Fibroblast of skin of left biceps (primary cell): ENCODE data around the gene NUDT14.

Source experiments
- DNase-seq, 2 experiments: peaks; one replicate each; pipeline ENCODE4 v3.0.0-alpha.2; 2013; ENCODE audit warnings: low read depth in 2 of 2

NUDT14 gene

GRCh38 chr14:105146976-105147635 is 34.0 kb downstream of the NUDT14 start:
- DNase-seq = no peak

GRCh38 chr14:105146181-105146975 is 34.7 kb downstream of the NUDT14 start:
- DNase-seq = no peak

- no peak for DNase-seq
Measured at GRCh38 chr14:105145381-105146180, 35.5 kb downstream of the NUDT14 start.

- no peak for DNase-seq
Measured at GRCh38 chr14:105144666-105145380, 36.3 kb downstream of the NUDT14 start.

- no peak for DNase-seq
Measured at GRCh38 chr14:105144026-105144665, 37.0 kb downstream of the NUDT14 start.

GRCh38 chr14:105143451-105144025 is 37.6 kb downstream of the NUDT14 start:
- no peak for DNase-seq

GRCh38 chr14:105142651-105143450 is 38.3 kb downstream of the NUDT14 start:
- DNase-seq = no peak

GRCh38 chr14:105141486-105142281 is 39.4 kb downstream of the NUDT14 start:
- no peak for DNase-seq

GRCh38 chr14:105141026-105141425 is 40.1 kb downstream of the NUDT14 start:
- DNase-seq = no peak

- DNase-seq = no peak
Measured at GRCh38 chr14:105140581-105140980, 40.5 kb downstream of the NUDT14 start.

- DNase-seq = no peak
Measured at GRCh38 chr14:105139831-105140239, 41.3 kb downstream of the NUDT14 start.

GRCh38 chr14:105139212-105139825 is 41.8 kb downstream of the NUDT14 start:
- DNase-seq = no peak

- DNase-seq = no peak
Measured at GRCh38 chr14:105138551-105139111, 42.5 kb downstream of the NUDT14 start.

- no peak for DNase-seq
Measured at GRCh38 chr14:105138021-105138541, 43.0 kb downstream of the NUDT14 start.

GRCh38 chr14:105137481-105138020 is 43.6 kb downstream of the NUDT14 start:
- no peak for DNase-seq

GRCh38 chr14:105136401-105137322 is 44.5 kb downstream of the NUDT14 start:
- no peak for DNase-seq
